ENCODE results near the gene SCUBE1.

Gene SCUBE1

DNA sequence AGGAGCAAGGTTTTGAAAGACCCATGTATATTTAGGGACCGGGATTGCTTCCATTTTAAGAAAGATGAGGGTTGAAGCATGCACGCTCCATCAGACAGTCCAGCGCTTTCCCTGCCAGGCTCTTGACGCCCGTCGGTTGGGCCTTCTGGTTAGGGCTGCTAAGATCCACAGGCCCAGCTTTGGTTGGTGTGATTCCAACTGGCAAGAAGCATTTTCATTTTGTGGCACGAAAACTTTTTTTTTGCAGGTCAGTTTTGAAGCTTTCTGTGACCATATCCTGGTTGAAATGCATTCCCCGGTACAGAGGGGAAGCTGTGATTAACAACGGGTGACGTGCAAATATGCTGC lies 34.4 kb upstream of the SCUBE1 start:
- H3K4me1 ChIP-seq (ENCODE audit: insufficient read depth, low read length, poor library complexity, severe bottlenecking) = peaks cover 34% of the 10 kb centered on the region
- no peak for TF ChIP-seq CTCF (conservative IDR thresholded peaks at IDR 0.05; ENCODE audit: low read length)
- TF ChIP-seq EZH2phosphoT487 (IDR thresholded peaks at IDR 0.05; ENCODE audit: borderline replicate concordance) = no peak
- no peaks in the 10 kb centered on the region for H3K79me2 ChIP-seq (ENCODE audit: insufficient read depth, low read length)
- H3K9me2 ChIP-seq (replicated peaks; ENCODE audit: low read depth, low read length) = no peaks in the 10 kb centered on the region
- no peaks in the 10 kb centered on the region for H3K36me3 ChIP-seq (ENCODE audit: insufficient read depth, low read length)
- H3K27me3 ChIP-seq (ENCODE audit: insufficient read depth, low read length, poor library complexity, severe bottlenecking) = peaks cover 11% of the 10 kb centered on the region
- peaks cover 6% of the 10 kb centered on the region for H3F3A ChIP-seq (ENCODE audit: low read depth)
- no peaks in the 10 kb centered on the region for H4K20me1 ChIP-seq (ENCODE audit: insufficient read depth, low read length, poor library complexity, severe bottlenecking)
- H3K4me2 ChIP-seq (ENCODE audit: low read depth, low read length, poor library complexity, severe bottlenecking) = peak overlapping the region; percentile 76
- H3K9me3 ChIP-seq (ENCODE audit: insufficient read depth, low read depth, low read length) = no peaks in the 10 kb centered on the region; the same call in 1 of the 2 replicates
- peak overlapping the region; percentile 32 for H3K9ac ChIP-seq (ENCODE audit: low read depth, low read length, poor library complexity, severe bottlenecking)
- H2AFZ ChIP-seq (ENCODE audit: low read length) = no peak overlapping the region
- H3K4me3 ChIP-seq (ENCODE audit: low read length, poor library complexity, severe bottlenecking) = peak overlapping the region; percentile 60

GRCh38 chr22:43376765-43377547 lies 33.8 kb upstream of the SCUBE1 start:
- no peaks in the 10 kb centered on the region for H3K79me2 ChIP-seq (ENCODE audit: insufficient read depth, low read length)

DNA sequence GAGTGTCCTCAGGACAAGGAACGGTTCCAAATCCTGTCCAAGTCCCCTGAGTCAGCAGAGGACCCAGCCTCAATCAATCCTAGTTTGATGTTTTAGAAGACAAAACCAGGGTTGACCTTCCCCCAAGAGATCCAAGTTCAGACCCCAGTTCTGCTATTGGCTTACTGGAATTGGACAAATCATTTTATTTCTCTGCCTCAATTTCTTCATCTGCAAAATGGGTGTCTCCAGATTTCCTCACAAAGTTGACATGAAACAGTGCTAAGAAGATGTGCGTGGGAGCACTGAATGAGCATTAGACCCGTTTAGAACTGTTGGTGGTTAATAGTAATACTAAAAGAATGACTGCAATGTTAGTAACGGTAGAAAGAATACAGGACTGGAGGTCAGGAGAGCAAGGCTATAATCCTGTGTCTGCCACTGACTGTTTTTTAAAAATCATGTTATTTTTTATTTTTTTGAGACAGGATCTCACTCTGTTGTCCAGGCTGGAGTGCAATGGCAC lies 32.8 kb upstream of the SCUBE1 start:
- H3K27me3 ChIP-seq (ENCODE audit: insufficient read depth, low read length, poor library complexity, severe bottlenecking) = peaks cover 11% of the 10 kb centered on the region
- H3F3A ChIP-seq (ENCODE audit: low read depth) = peaks cover 6% of the 10 kb centered on the region
- no peak overlapping the region for H3K9ac ChIP-seq (ENCODE audit: low read depth, low read length, poor library complexity, severe bottlenecking)
- H3K9me3 ChIP-seq (ENCODE audit: insufficient read depth, low read depth, low read length) = no peaks in the 10 kb centered on the region; the same call in 1 of the 2 replicates
- H3K4me2 ChIP-seq (ENCODE audit: low read depth, low read length, poor library complexity, severe bottlenecking) = peak overlapping the region; percentile 76
- H3K36me3 ChIP-seq (ENCODE audit: insufficient read depth, low read length) = no peaks in the 10 kb centered on the region
- H3K4me1 ChIP-seq (ENCODE audit: insufficient read depth, low read length, poor library complexity, severe bottlenecking) = peaks cover 29% of the 10 kb centered on the region
- no peak overlapping the region for H2AFZ ChIP-seq (ENCODE audit: low read length)
- H3K9me2 ChIP-seq (replicated peaks; ENCODE audit: low read depth, low read length) = no peaks in the 10 kb centered on the region
- TF ChIP-seq CTCF (conservative IDR thresholded peaks at IDR 0.05; ENCODE audit: low read length) = no peak
- no peak for TF ChIP-seq EZH2phosphoT487 (IDR thresholded peaks at IDR 0.05; ENCODE audit: borderline replicate concordance)
- no peaks in the 10 kb centered on the region for H3K79me2 ChIP-seq (ENCODE audit: insufficient read depth, low read length)
- no peak overlapping the region for H3K4me3 ChIP-seq (ENCODE audit: low read length, poor library complexity, severe bottlenecking)
- H4K20me1 ChIP-seq (ENCODE audit: insufficient read depth, low read length, poor library complexity, severe bottlenecking) = no peaks in the 10 kb centered on the region

More at GRCh38 chr22:43376765-43377547, 33.8 kb upstream of the SCUBE1 start:
- H3K4me1 ChIP-seq (ENCODE audit: insufficient read depth, low read length, poor library complexity, severe bottlenecking) = peaks cover 34% of the 10 kb centered on the region
- H3F3A ChIP-seq (ENCODE audit: low read depth) = peaks cover 6% of the 10 kb centered on the region
- no peak overlapping the region for H2AFZ ChIP-seq (ENCODE audit: low read length)
- H3K36me3 ChIP-seq (ENCODE audit: insufficient read depth, low read length) = no peaks in the 10 kb centered on the region
- TF ChIP-seq EZH2phosphoT487 (IDR thresholded peaks at IDR 0.05; ENCODE audit: borderline replicate concordance) (0 out of 2 replicates have a peak, but pooled peaks have one; percentile 27), CTCF (conservative IDR thresholded peaks at IDR 0.05; ENCODE audit: low read length) (no peak)
- H3K9ac ChIP-seq (ENCODE audit: low read depth, low read length, poor library complexity, severe bottlenecking) = no peak overlapping the region
- H4K20me1 ChIP-seq (ENCODE audit: insufficient read depth, low read length, poor library complexity, severe bottlenecking) = no peaks in the 10 kb centered on the region
- peak overlapping the region; percentile 60 for H3K4me3 ChIP-seq (ENCODE audit: low read length, poor library complexity, severe bottlenecking)
- H3K9me3 ChIP-seq (ENCODE audit: insufficient read depth, low read depth, low read length) = no peaks in the 10 kb centered on the region; the same call in 1 of the 2 replicates
- H3K4me2 ChIP-seq (ENCODE audit: low read depth, low read length, poor library complexity, severe bottlenecking) = peak overlapping the region; percentile 76
- peaks cover 11% of the 10 kb centered on the region for H3K27me3 ChIP-seq (ENCODE audit: insufficient read depth, low read length, poor library complexity, severe bottlenecking)
- H3K9me2 ChIP-seq (replicated peaks; ENCODE audit: low read depth, low read length) = no peaks in the 10 kb centered on the region

Measured in Loucy (cell line).